H9 (cell line): ENCODE results near the gene NEDD4L. TPM values are rescaled to one million over a fixed set of nuclear protein-coding genes. Genes with fewer than 3 reads are reported as not detected.

ENCODE experiments used
- DNase-seq: peaks from one replicate; pipeline ENCODE4 v3.0.0-alpha.2; 2017
- H2AFZ ChIP-seq: one replicate; pipeline ENCODE4 v1.6.1; 2013; ENCODE audit warnings: mild to moderate bottlenecking, low read length, control low read depth, moderate library complexity
- H2AK5ac ChIP-seq: 2 replicates; pipeline ENCODE4 v1.6.1; 2013; ENCODE audit warnings: low read length, control low read depth, mixed read lengths; ENCODE audit not compliant: insufficient read length
- H2BK120ac ChIP-seq: one replicate; pipeline ENCODE4 v1.6.1; 2013; ENCODE audit warnings: low read depth, mild to moderate bottlenecking, low read length, control low read depth, inconsistent platforms; ENCODE audit not compliant: poor library complexity, severe bottlenecking
- H2BK12ac ChIP-seq: 2 replicates; pipeline ENCODE4 v1.6.1; 2013; ENCODE audit warnings: low read length, control low read depth, mixed read lengths, low read depth; ENCODE audit not compliant: insufficient read length
- H2BK15ac ChIP-seq: 2 replicates; pipeline ENCODE4 v1.6.1; 2013; ENCODE audit warnings: low read depth, low read length, control low read depth
- H2BK20ac ChIP-seq: one replicate; pipeline ENCODE4 v1.6.1; 2013; ENCODE audit warnings: low read depth, mild to moderate bottlenecking, low read length, control low read depth, inconsistent platforms; ENCODE audit not compliant: poor library complexity, severe bottlenecking
- H2BK5ac ChIP-seq: 2 replicates; pipeline ENCODE4 v1.6.1; 2013; ENCODE audit warnings: low read length, control low read depth, mixed read lengths; ENCODE audit not compliant: insufficient read length
- H3K14ac ChIP-seq: 2 replicates; pipeline ENCODE4 v1.6.1; 2013; ENCODE audit warnings: low read length, control low read depth; ENCODE audit not compliant: insufficient read depth
- H3K18ac ChIP-seq: 2 replicates; pipeline ENCODE4 v1.6.1; 2013; ENCODE audit warnings: low read depth, mild to moderate bottlenecking, mixed read lengths, low read length, control low read depth; ENCODE audit not compliant: insufficient read length
- H3K23ac ChIP-seq: 2 replicates; pipeline ENCODE4 v1.6.1; 2013; ENCODE audit warnings: low read length, control low read depth, mixed read lengths, low read depth; ENCODE audit not compliant: insufficient read length
- H3K23me2 ChIP-seq: 2 replicates; pipeline ENCODE4 v1.6.1; 2013; ENCODE audit warnings: low read depth, mild to moderate bottlenecking, mixed read lengths, low read length, control low read depth; ENCODE audit not compliant: insufficient read length, poor library complexity, severe bottlenecking
- H3K27ac ChIP-seq: 2 replicates; pipeline ENCODE4 v1.5.1; 2013; ENCODE audit warnings: low read length, control low read depth, mixed read lengths, low read depth; ENCODE audit not compliant: insufficient read length
- H3K27me3 ChIP-seq: 2 replicates; pipeline ENCODE4 v1.6.1; 2013; ENCODE audit warnings: low read length, control low read depth, inconsistent platforms; ENCODE audit not compliant: insufficient read depth
- H3K4ac ChIP-seq: 2 replicates; pipeline ENCODE4 v1.6.1; 2013; ENCODE audit warnings: low read depth, mild to moderate bottlenecking, control low read depth, inconsistent platforms, low read length, moderate library complexity
- H3K4me1 ChIP-seq: 2 replicates; pipeline ENCODE4 v1.6.1; 2013; ENCODE audit warnings: low read length, control low read depth, inconsistent platforms; ENCODE audit not compliant: insufficient read depth
- H3K4me2 ChIP-seq: 2 replicates; pipeline ENCODE4 v1.6.1; 2013; ENCODE audit warnings: low read length, control low read depth, mixed read lengths; ENCODE audit not compliant: insufficient read length, insufficient read depth
- H3K56ac ChIP-seq: 2 replicates; pipeline ENCODE4 v1.6.1; 2013; ENCODE audit warnings: low read depth, mild to moderate bottlenecking, mixed read lengths, low read length, control low read depth; ENCODE audit not compliant: insufficient read length
- H3K79me1 ChIP-seq: 2 replicates; pipeline ENCODE4 v1.6.1; 2013; ENCODE audit warnings: low read depth, mild to moderate bottlenecking, moderate library complexity, low read length, control low read depth, inconsistent platforms; ENCODE audit not compliant: insufficient read depth, poor library complexity, severe bottlenecking
- H3K79me2 ChIP-seq: 2 replicates; pipeline ENCODE4 v1.6.1; 2013; ENCODE audit warnings: low read length, control low read depth, inconsistent platforms; ENCODE audit not compliant: insufficient read depth
- H3K9ac ChIP-seq: 2 replicates; pipeline ENCODE4 v1.6.1; 2013; ENCODE audit warnings: low read length, control low read depth, mixed read lengths; ENCODE audit not compliant: insufficient read length; ENCODE audit errors: extremely low read depth
- H3K9me3 ChIP-seq: one replicate; pipeline ENCODE4 v1.6.1; 2013; ENCODE audit warnings: low read depth, low read length, inconsistent platforms; ENCODE audit not compliant: control insufficient read depth
- H3T11ph ChIP-seq: one replicate; pipeline ENCODE4 v1.6.1; 2013; ENCODE audit warnings: mild to moderate bottlenecking, low read length, control low read depth, inconsistent platforms
- H4K20me1 ChIP-seq: one replicate; pipeline ENCODE4 v1.6.1; 2013; ENCODE audit not compliant: control insufficient read depth, insufficient read length, insufficient read depth
- H4K5ac ChIP-seq: 2 replicates; pipeline ENCODE4 v1.6.1; 2013; ENCODE audit warnings: low read depth, mild to moderate bottlenecking, mixed read lengths, low read length, control low read depth; ENCODE audit not compliant: insufficient read length
- H4K8ac ChIP-seq: replicated peaks from 2 replicates; pipeline ENCODE4 v1.6.1; 2013; ENCODE audit warnings: low read length, control low read depth, mixed read lengths, low read depth; ENCODE audit not compliant: insufficient read length
- H4K91ac ChIP-seq: 2 replicates; pipeline ENCODE4 v1.6.1; 2013; ENCODE audit warnings: low read depth, mild to moderate bottlenecking, moderate library complexity, mixed read lengths, low read length, control low read depth; ENCODE audit not compliant: insufficient read length
- H3K27ac Mint-ChIP-seq, 3 experiments: 2 replicates in 2 of 3; 3 replicates in 1 of 3; pipeline ENCODE4 v1.8.0; 2020 to 2021; ENCODE audit warnings: mixed read lengths in 3 of 3, mild to moderate bottlenecking in 1 of 3, moderate library complexity in 1 of 3
- H3K27me3 Mint-ChIP-seq: 2 replicates; pipeline ENCODE4 v1.8.0; 2021; ENCODE audit warnings: low read depth, mild to moderate bottlenecking, moderate library complexity, mixed read lengths
- H3K36me3 Mint-ChIP-seq, 3 experiments: 2 replicates in 2 of 3; 3 replicates in 1 of 3; pipeline ENCODE4 v1.8.0; 2020 to 2021; ENCODE audit warnings: low read depth in 3 of 3, mixed read lengths in 3 of 3; ENCODE audit not compliant: insufficient read depth in 1 of 3
- H3K4me1 Mint-ChIP-seq, 2 experiments: 2 replicates each; pipeline ENCODE4 v1.8.0; 2020; ENCODE audit warnings: mixed read lengths in 2 of 2
- H3K4me3 Mint-ChIP-seq, 2 experiments: 2 replicates in 1 of 2; 3 replicates in 1 of 2; pipeline ENCODE4 v1.8.0; 2020 to 2021; ENCODE audit warnings: mild to moderate bottlenecking in 2 of 2, mixed read lengths in 2 of 2, moderate library complexity in 1 of 2
- H3K9me3 Mint-ChIP-seq, 2 experiments: 2 replicates in 1 of 2; 3 replicates in 1 of 2; pipeline ENCODE4 v1.8.0; 2020; ENCODE audit warnings: mild to moderate bottlenecking in 2 of 2, mixed read lengths in 2 of 2, moderate library complexity in 1 of 2
- CTCF ChIP-seq: fragments of 200-600 bp; sonication (generic); conservative IDR thresholded peaks from 3 replicates; pipeline ENCODE4 v1.8.0; 2021; ENCODE audit warnings: antibody characterized with exemption, mild to moderate bottlenecking
- WGBS: extraction: QIAGEN DNeasy Blood & Tissue Kit; methylation state at CpG from one replicate; pipeline ENCODE4 v1.1.7; 2013; ENCODE audit warnings: missing lambda C conversion rate, low lambda C conversion rate, mixed read lengths; ENCODE audit not compliant: insufficient read length; ENCODE audit errors: extremely low coverage; 5-methylcytosine and 5-hydroxymethylcytosine counted together
- total RNA-seq: library from RNA; stranded (reverse); gene quantifications from 2 replicates; pipeline ENCODE4 v1.2.1, GENCODE V29; 2021

The NEDD4L gene
- total RNA-seq, 1 experiment from 2014 or later, result 76.3 TPM

DNA sequence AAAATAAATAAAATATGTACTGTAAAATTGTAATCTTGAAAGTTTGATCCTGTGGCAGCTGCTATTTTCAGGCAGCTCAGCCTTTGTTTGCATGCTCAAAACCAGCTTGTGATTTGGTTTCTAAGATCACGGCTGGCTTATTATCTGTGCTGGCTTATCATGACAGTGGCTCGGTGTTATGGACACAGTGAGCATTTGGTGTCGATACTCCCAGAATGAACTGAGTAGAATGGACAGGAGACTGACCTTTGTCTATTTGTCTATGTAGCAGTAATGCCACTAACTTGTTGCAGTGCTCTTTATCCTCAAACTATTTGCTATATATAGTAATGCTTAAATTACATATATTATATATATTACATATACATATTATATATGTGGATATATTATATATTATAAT lies 58.8 kb downstream of the NEDD4L start:
- Histone ChIP-seq H2AK5ac (no peak overlapping the region), H2BK5ac (no peak overlapping the region), H2BK12ac (no peak overlapping the region), H2AFZ (no peak overlapping the region), H3K9ac (no peak overlapping the region), H3K4me2 (no peak overlapping the region), H3K4me1 (peaks cover 13% of the 10 kb centered on the region; the same call in 1 of the 2 replicates), H3K4ac (no peak overlapping the region), H2BK15ac (no peak overlapping the region), H2BK120ac (no peak overlapping the region), H3K56ac (no peak overlapping the region), H4K5ac (no peak overlapping the region), H4K20me1 (no peaks in the 10 kb centered on the region), H3K14ac (no peak overlapping the region), H3K79me1 (no peaks in the 10 kb centered on the region), H3K18ac (no peak overlapping the region), H3K9me3 (no peaks in the 10 kb centered on the region), H3K23me2 (no peaks in the 10 kb centered on the region), H2BK20ac (no peak overlapping the region), H4K91ac (no peak overlapping the region), H3T11ph (no peak overlapping the region), H4K8ac (no peak overlapping the region), H3K27ac (no peak overlapping the region), H3K27me3 (no peaks in the 10 kb centered on the region), H3K23ac (no peak overlapping the region), H3K79me2 (no peaks in the 10 kb centered on the region; the same call in 1 of the 2 replicates)
- no peak overlapping the region for H3K4me3 Mint-ChIP-seq
- H3K4me1 Mint-ChIP-seq, result peaks cover 66 to 68% of the 10 kb centered on the region in 2 experiments
- WGBS, result no CpG with 5 or more reads among the region's 3 CpGs
- no peaks in the 10 kb centered on the region for H3K27me3 Mint-ChIP-seq
- no peak overlapping the region for H3K27ac Mint-ChIP-seq
- H3K36me3 Mint-ChIP-seq, result peaks cover 0 to 6% (median 5%) of the 10 kb centered on the region in 3 experiments; a peak in 2 of 7 replicates
- H3K9me3 Mint-ChIP-seq, result no peaks in the 10 kb centered on the region
- no peak for TF ChIP-seq CTCF
- DNase-seq, result no peak
